Left ventricle myocardium superior (tissue), 1 donor: ENCODE data around the gene SLC39A5. TPM values are rescaled to one million over a fixed set of nuclear protein-coding genes. Genes with fewer than 3 reads are reported as not detected.

Experiments used
- ATAC-seq: fragments of 200-7000 bp; cut with Tn5 transposase; one replicate; pipeline ENCODE4 v1.9.1; 2020; ENCODE audit warnings: mild to moderate bottlenecking, moderate library complexity
- DNase-seq: peaks from one replicate; pipeline ENCODE4 v3.0.0-alpha.2; 2020
- intact Hi-C: fragments of 100-400 bp; cut with micrococcal nuclease; formaldehyde crosslinking; loops from one replicate; pipeline ENCODE4 v1.11.0; 2022
- total RNA-seq: library from RNA; stranded (reverse); fragmentation: NEBNext Ultra II Directional; extraction: Animal tissue kit (Norgen Biotek cat#: 25700); gene quantifications from one replicate; pipeline ENCODE4 v1.2.1, GENCODE V29; 2021
- donor health status: DM: no; HTN: yes; CAD: no; lungs with severe emphysema.

The SLC39A5 gene
- total RNA-seq, 1 donor from 2014 or later = not detected

- ATAC-seq (peak; percentile 7), DNase-seq (no peak)
Observed at GRCh38 chr12:56236985-56237384, 7.1 kb downstream of the SLC39A5 start.

GRCh38 chr12:56237552-56237951, 7.7 kb downstream of the SLC39A5 start:
- intact Hi-C loops = no loop called here
- DNase-seq (no peak), ATAC-seq (no peak)

More at GRCh38 chr12:56236985-56237384, 7.1 kb downstream of the SLC39A5 start:
- intact Hi-C loops = no loop called here

GRCh38 chr12:56241424-56242303, 11.8 kb downstream of the SLC39A5 start:
- ATAC-seq (no peak), DNase-seq (no peak)
- intact Hi-C loops = no loop called here

GRCh38 chr12:56242986-56243385, 13.1 kb downstream of the SLC39A5 start:
- no peak for ATAC-seq
- no peak for DNase-seq
- intact Hi-C loops = no loop called here

- no peak for DNase-seq
- intact Hi-C loops = no loop called here
- peak; percentile 69 for ATAC-seq
Observed at GRCh38 chr12:56243731-56244181, 13.9 kb downstream of the SLC39A5 start.

- intact Hi-C loops = no loop called here
- ATAC-seq (no peak), DNase-seq (no peak)
Observed at GRCh38 chr12:56244494-56244893, 14.6 kb downstream of the SLC39A5 start.

GRCh38 chr12:56247923-56248322, 18.1 kb downstream of the SLC39A5 start:
- DNase-seq = no peak

GRCh38 chr12:56248711-56249110, 18.9 kb downstream of the SLC39A5 start:
- intact Hi-C loops = no loop called here
- no peak for DNase-seq
- ATAC-seq = no peak

More at GRCh38 chr12:56247923-56248322, 18.1 kb downstream of the SLC39A5 start:
- intact Hi-C loops = no loop called here
- ATAC-seq = no peak

GRCh38 chr12:56252649-56253048, 22.8 kb downstream of the SLC39A5 start:
- DNase-seq = no peak
- intact Hi-C loops = no loop called here
- ATAC-seq = no peak

GRCh38 chr12:56253091-56253490, 23.2 kb downstream of the SLC39A5 start:
- intact Hi-C loops = no loop called here
- DNase-seq (no peak), ATAC-seq (no peak)

- intact Hi-C loops = no loop called here
- DNase-seq = no peak
- no peak for ATAC-seq
Observed at GRCh38 chr12:56255671-56256070, 25.8 kb downstream of the SLC39A5 start.

GRCh38 chr12:56256326-56256960, 26.6 kb downstream of the SLC39A5 start:
- intact Hi-C loops = no loop called here
- DNase-seq (no peak), ATAC-seq (no peak)

GRCh38 chr12:56257071-56257470, 27.2 kb downstream of the SLC39A5 start:
- DNase-seq = no peak
- ATAC-seq = no peak
- intact Hi-C loops = no loop called here

- intact Hi-C loops = no loop called here
- peak; percentile 25 for ATAC-seq
- DNase-seq = no peak
Observed at GRCh38 chr12:56257491-56258067, 27.7 kb downstream of the SLC39A5 start.

- peak; percentile 92 for DNase-seq
- ATAC-seq = peak; percentile 98
- intact Hi-C loops = no loop called here
Observed at GRCh38 chr12:56258068-56258819, 28.4 kb downstream of the SLC39A5 start, which contains the start of gene ANKRD52. ANKRD52 (minus strand) TSS chr12:56258384; CDS start chr12:56258269, 115 bp downstream.

- no peak for DNase-seq
- intact Hi-C loops = no loop called here
- ATAC-seq = no peak
Observed at GRCh38 chr12:56258820-56259183, 29.0 kb downstream of the SLC39A5 start.

- DNase-seq (no peak), ATAC-seq (no peak)
- intact Hi-C loops = no loop called here
Observed at GRCh38 chr12:56260380-56260779, 30.5 kb downstream of the SLC39A5 start.

- DNase-seq = no peak
- ATAC-seq = no peak
- intact Hi-C loops = no loop called here
Observed at GRCh38 chr12:56260921-56261320, 31.1 kb downstream of the SLC39A5 start.

- intact Hi-C loops = no loop called here
- no peak for DNase-seq
- no peak for ATAC-seq
Observed at GRCh38 chr12:56261503-56262232, 31.8 kb downstream of the SLC39A5 start.
